HUDEP-2 (cell line): Measurements from ENCODE around the gene SLC7A14.
"Not testable (repeated sequence)": the region's sequence is repeated elsewhere in the genome, so short reads cannot be mapped to it uniquely, and the experiment has no call there.

ENCODE experiments used
- DNase-seq, 76 experiments: peaks; one replicate each; lab custom pipeline; 2025; ENCODE audit not compliant: unreplicated experiment in 76 of 76; lab: John Stamatoyannopoulos, UW

The SLC7A14 gene

DNA sequence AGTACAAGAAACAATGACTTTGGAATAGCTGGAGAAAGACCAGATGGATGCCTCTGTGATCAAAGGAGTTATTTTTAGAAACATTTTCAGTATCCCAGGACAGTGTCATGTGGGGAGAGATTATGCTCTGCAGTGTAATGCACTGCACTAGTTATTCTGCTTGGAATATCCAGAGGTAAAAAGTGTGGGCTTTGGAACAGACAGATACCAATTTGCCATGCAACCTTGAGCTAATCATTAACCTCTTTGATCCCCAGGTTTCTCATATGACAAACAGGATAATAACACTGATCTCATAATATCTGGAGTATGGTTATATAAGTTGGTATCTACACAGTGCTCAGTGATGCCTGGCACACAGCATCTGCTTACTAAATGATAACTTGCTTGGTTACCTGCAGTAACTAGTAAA is 12.2 kb upstream of the SLC7A14 start:
- no peak for DNase-seq

DNA sequence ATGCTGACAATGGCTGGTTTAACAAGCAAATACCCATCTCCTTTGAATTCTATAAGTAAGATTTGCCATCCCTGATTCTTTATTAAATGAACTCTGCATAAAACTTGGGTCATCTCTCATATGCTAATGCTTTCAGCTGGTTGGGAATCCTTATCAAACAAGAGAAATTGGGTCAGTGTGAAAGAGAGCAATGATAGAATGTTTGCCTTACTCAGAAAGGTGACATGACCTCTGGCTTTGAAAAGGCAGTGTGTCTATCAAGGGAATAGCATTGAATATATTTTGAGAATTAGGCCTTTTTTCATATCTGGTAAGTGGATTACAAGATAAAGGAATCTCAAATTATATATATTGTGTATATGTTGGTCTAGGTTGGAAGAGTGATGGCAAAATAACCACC is 8.7 kb upstream of the SLC7A14 start:
- DNase-seq, result no peak

DNA sequence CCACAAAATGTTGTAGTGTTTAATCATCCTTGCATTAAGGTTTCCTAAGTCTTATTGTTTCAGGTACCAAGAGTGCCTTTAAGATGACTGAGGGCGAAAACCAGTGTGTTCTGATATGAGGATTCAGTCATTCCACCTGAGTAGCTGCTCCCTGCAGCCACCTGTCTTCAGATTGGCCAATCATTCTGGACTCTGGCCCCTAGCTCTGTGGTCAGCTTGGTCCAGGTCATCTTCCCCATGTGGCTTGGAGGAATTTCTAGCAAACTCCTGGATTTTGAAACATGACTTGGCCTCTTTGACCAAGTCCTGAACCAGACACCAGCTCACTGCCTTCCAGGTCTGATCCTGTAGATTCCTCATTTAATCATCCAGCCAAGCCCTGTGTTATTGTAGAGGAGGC is 7.8 kb upstream of the SLC7A14 start:
- no peak for DNase-seq

DNA sequence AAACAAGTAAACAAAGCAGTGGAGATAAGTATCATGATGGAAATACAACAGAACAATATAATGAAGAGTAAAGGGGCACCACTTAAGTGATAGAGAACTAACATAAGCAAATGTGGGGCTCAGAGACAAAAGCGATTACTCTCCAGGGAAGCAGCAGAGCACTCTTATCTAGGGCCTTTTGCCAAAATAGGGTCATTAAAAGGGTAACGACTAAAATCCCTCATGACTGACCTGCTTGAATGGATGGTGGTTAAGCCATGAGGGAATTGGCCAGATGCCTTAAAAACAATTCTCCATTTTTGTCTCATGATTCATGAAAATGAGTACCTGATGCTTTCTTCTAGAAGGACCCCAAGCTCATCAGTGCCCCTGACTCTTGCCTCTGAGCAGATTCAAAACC is 3.2 kb upstream of the SLC7A14 start:
- DNase-seq, result no peak

DNA sequence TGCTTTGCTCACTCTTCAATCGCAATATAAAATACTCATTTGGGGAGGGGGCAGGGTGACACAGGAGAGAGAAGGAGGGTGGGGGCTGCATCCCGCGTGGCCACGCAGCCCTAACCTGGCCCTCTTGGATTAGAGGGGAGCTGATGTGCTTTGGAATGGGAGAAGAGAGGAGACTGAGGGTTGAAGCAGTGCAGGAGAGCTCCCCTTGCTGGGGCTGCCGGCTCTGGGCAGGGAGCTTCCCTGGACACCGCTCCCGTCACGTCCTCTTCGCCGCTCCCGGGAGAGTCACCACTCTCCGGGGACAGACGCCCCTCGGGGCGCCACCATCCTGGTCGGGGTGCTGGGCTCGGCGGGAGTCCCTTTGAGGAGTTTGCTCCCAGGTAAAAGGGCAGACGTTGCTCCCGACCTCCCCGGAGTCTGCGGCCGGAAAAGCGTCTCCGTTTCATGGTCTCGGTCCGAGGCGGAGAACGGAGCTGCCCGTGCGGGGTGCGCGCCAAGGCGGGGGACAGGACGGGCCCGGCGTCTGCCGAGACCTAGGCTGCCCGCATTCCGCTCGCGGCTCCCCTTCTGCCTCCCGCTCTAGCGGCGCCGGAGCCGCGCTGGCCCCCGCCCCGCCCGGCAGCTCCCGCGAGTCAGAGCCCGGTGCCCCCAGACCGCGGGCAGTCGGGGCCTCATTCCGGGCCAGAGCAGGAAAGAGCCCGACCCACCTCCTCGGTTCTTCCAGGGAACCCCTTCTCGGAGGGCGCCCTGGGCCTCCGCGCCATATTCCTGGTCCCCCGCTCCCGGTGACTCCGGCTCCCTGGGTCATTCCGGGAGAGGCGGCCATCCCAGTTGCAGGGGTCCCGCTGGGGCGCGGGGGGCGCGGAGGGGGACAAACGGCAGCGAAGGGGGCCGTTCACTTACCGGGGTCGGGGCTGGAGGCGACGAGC is 603 bp downstream of the SLC7A14 start:
- DNase-seq, result no peak

DNA sequence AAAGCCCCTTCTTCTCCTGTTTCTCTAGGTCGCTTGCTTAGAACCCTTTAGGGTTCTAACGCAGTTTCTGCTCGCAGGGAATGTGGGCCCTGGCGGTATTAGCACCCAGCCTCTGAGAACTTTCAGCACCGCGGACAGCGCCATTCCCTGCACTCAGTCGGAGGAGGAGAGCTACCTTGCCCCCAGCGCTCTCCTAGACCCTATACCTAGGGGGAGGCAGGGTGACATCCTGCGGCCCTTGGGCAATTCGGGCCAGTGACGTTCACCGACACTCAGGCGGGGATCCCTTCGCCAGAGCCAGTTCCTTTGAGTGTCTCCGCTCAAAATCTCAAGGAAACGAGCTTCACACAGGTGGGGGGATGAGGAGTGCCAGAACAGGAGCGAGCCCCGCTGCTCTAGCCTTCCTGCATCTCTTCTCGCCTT is 1.3 kb downstream of the SLC7A14 start:
- DNase-seq, result peak in 57 of 76 experiments; percentile 5 to 75 (median 42)

DNA sequence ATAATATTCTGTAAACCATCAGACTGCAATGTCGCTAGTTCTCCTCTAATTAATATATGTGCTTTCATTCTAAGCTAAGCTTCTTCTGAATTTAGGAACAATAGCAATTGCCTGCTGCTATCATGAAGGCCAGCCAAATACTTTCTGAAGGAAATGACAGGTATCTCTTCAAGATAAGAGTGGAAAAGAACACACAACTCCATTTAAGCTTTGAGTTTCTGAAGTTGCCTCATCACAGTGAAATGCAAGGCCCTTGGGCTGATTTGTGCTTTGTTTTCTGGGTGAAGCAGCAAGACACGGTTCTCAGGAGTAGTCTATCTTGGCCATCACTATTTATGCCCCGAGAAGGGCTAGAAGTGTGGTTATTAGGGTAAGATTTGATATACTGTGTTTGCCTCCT is 6.2 kb downstream of the SLC7A14 start:
- no peak for DNase-seq

DNA sequence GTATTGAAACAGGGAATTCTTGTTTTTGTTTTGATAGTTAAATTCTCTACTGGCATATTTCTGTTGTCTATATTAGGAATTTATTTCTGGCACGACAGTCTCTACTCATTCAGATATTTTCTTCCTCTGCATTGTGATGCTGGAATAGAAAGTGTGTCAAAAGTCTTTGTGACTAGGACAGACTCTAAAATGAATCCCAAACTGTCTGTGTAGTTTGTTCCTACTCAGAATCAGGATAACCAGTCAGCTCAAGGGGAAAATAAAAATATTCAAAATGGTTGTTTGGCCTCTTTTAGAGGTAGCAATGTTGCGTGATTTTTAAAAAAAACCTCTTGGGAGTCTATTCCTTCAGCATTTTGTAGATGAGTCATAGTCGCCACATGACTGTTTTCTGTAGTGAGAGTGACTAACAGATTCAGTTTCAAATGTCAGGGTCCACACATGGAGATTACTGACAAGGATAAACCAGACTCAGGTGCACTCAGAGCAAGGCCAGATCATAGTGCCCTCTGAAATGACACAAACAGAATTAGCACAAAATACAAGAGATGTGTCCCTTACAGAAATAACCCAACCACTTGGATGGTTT is 13.1 kb downstream of the SLC7A14 start:
- no peak for DNase-seq

DNA sequence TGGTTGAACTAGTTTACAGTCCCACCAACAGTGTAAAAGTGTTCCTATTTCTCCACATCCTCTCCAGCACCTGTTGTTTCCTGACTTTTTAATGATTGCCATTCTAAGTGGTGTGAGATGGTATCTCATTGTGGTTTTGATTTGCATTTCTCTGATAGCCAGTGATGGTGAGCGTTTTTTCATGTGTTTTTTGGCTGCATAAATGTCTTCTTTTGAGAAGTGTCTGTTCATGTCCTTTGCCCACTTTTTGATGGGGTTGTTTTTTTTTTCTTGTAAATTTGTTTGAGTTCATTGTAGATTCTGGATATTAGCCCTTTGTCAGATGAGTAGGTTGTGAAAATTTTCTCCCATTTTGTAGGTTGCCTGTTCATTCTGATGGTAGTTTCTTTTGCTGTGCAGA is 18.3 kb downstream of the SLC7A14 start:
- not testable (repeated sequence) for DNase-seq

DNA sequence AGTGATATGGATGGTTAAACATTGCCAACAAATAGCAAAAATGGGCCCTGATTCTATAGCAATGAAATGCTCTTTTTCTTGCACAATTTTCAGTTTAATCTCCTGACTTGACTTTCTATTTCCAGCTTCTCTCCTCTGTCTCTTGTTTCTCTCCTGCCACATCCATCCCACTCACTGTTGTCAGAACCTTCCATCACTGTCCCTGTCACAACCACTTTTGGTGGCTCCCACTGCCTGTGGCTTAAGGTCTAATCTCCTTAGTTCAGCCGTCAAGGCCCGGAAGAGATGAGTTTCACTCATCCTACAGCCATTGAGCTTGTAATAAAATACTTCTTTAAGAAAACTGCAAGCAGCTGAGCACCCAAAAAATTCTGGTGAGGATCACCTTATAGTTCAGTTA is 19.5 kb downstream of the SLC7A14 start:
- DNase-seq, result no peak

DNA sequence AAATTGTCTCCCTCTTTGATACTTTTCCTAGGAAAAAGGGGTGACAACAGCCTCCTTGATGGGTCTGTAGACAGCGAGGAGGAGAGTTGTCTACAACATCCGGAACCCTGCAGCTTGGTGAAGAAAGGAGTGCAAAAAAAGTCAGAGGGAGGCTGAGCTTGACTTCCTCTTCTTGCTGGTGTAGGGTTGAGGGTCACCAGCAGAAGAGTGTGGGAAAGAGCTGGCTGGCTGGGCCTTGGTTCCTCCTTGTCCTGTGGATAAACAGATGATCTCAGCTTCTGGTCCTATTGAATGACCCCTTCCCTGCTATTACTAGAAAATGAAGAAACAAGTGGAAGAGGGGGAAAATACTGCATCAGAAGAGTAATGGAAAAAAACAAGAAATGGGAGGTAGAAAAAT is 20.4 kb downstream of the SLC7A14 start:
- DNase-seq, result no peak

DNA sequence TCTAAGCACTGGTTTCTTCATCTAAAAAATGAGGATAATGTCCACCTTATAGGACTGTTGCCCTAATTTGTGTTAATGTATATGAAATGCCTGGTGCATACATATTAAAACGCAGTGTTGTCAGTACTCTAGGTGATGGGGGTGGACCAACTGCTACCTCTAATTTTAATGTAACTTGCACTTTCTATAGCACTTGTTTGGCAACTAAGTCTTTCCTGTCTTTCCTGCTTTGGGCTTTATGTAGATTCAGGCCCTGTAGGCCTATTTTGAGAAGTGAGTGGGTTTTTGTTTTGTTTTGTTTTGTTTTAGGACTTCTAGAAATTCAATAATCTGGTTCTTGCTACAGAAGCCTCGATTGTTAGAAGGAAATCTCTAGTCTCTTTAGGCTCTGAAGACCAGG is 21.2 kb downstream of the SLC7A14 start:
- no peak for DNase-seq

DNA sequence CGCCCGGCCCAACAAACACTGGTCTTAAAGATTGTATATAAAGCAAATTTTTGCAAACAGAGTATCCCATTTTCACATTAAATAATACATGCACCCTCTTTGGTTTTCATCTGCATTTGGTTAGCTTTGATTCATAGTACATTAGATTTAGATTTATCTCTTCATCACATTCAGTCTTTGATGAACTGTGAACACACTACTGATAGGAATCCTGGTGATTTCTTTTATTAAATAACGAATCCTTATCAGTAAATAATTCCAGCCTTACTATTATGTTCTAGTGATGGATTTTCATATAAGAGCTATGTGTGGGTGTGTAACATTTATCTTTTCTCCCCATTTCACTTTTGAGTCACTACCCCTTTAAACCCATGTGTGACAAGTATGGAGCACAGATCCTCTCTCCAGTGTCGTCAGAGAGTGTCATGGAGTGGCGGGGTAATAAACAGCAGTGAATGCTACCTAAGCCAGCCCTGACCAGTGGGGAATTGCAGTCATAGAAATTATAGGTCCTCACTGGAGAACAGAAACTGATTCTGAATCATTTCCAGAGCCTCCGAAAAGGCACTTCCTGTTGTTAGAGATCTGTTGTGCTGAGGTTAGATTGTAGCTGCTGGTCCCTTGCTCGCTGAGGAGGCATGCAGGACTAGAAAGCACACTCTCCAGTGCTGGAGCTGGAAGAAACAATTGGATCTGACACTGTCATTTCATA is 22.0 kb downstream of the SLC7A14 start:
- DNase-seq, result no peak

DNA sequence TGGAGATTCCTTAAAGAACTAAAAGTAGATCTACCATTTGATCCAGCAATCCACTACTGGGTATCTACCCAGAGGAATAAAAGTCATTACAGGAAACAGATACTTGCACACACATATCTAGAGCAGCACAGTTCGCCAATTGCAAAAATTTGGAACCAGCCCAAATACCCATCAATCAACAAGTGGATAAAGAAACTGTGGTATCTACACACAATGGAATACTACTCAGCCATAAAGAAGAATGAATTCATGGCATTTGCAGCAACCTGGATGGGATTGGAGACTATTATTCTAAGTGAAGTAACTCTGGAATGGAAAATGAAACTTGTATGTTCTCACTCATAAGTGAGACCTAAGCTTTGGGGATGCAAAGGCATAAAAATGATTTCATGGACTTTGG is 23.8 kb downstream of the SLC7A14 start:
- DNase-seq, result no peak

DNA sequence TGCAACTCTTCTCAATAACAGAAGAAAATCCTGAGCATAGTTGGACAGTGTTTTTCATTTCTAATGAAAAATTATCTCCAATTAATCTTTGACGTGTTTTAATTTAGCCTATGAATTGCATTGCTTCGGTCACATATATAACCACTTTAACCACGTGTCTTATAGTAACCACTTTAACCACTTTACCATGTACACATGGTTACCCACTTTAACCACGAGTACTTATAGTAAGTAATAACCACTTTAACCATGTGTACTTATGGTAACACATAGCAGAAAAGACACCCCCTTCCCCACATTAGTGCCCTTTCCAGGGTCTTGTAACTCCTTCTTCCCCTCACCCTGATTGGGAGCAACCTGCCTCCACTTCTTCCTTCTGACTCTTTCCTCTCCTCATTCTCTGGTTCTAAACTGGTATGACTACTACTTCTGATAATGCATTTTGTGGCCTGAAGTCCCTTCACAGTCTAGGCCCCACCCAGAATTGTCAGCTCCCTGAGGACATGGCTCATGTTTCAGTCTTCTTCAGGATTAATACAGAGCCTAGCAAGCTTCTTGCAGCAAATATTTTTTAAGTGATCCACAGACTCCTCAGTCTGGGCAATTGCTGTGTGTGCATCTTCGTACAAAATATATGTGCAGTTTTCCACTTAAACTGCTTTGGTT is 25.0 kb downstream of the SLC7A14 start:
- DNase-seq, result no peak

DNA sequence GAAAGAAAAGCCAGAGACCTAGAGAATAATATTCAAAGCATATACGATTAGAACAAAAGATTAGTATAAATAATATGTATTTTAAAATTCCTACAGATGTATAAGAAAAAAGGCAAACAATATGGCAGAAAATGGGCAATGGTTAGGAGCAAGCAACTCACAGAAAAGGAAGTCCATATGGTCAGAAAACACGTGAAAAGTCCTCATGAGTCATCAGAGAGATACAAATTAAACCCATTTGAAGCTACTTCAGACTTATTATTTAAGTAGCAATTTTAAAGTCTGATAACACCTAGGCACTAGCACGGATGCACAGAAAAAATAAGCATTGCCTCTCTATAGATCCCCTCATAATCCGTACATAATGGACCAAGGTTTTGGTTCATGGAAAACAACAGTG is 25.6 kb downstream of the SLC7A14 start:
- DNase-seq, result no peak

DNA sequence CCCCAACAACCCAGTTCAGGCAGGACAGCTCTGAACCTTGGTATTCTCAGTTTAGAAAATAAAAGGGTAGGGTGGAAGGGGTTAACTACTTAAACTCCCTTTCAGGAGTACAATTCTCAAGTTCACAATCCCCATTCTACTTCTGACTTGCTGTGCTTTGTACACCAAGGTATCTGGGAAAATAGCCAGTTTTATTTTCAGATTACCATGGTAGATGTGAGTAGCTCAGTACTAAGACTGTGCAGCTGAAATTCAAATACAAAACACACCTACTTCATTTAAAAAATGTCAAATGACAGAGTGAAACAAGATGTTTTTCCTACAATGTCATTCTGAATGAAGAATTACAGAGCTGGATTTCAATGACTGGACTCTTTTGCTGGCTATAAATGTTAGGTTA is 27.4 kb downstream of the SLC7A14 start:
- DNase-seq, result no peak

DNA sequence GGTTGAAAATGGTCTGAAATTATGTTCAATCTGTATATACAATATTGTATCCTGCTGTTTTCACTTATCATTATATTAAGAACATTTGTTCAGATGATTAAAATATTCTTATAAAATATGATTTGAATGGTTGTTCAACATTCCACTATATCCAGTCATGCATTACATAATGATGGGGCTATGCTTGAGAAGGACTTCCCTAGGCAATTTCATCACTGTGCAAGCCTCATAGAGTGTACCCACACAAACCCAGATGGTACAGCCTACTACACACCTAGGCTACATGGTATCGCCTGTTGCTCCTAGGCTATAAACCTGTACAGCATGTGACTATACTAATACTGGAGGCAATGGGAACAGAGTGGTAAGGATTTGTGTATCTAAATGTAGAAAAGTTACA is 30.5 kb downstream of the SLC7A14 start:
- DNase-seq, result no peak

DNA sequence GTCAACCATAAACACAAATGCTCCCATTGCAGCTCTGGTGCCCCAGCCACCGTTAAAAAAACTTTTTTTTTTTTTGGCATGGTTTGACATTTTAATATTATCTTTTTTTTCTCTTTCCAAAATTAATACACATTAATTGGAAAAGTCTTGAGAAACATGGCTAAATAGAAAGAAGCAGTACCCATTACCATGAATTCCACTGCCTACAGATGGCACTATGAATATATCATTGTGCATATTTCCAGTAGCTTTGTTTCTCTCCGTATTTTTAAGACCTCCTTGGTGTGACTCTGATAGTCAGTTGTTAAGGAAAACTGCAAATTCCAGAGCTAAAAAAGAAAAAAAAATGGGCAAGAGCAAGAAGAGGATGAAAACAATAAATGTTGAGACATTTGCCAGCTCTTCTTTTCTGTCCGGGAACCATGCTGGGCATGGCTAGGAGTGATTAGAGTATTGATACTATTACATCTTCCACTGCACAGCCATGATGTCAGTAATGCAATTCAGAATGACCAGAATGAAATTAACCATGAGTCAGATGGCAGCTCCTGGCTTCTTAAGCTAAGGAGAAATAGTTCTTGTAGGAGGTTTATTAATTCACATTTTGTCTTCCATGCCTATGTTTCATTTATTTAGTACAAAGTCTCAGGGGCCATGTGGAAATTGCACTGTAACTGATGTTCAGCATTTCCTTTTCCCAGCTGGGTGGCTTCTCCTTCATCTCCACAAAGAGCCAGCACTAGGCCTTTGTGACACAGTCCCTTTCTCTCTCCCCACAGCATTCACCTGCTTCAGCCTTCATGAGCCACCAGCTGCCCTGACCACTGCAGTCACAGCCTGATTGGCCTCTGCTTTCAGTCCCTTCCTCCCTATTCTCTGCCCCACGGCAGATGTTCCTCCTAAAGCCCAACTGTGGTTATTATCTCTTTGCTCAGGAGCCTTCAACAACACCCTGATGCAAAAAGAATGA is 31.8 kb downstream of the SLC7A14 start:
- no peak for DNase-seq

DNA sequence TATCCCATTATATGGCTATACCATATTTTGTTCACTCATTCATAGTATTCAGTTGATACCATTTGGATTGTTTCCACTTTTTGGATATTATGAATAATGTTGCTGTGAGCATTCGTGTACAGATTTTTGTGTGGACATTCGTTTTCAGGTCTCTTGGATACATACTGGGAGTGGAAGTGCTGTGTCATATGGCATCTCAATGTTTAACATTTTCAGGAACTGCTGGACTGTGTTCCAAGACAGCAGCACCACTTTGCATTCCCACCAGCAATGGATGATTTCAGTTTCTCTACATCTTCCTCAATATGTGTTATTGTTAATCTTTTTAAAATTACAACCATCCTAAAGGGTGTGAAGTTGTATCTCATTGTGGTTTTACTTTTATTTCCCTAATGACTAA is 34.6 kb downstream of the SLC7A14 start:
- DNase-seq, result no peak
